HK-2 (cell line): ENCODE data around the gene ZNF565.
"Not testable (repeated sequence)": the region's sequence is repeated elsewhere in the genome, so short reads cannot be mapped to it uniquely, and the experiment has no call there.

Source experiments
- DNase-seq: peaks from one replicate; pipeline ENCODE4 v3.0.0-alpha.2; 2018; ENCODE audit not compliant: unreplicated experiment

The ZNF565 gene

GRCh38 chr19:36212895-36213294 is 1.6 kb downstream of the ZNF565 start:
- no peak for DNase-seq

- DNase-seq = no peak
These were observed 4.0 kb downstream of the ZNF565 start for GRCh38 chr19:36210497-36210896.

GRCh38 chr19:36209372-36209771 is 5.1 kb downstream of the ZNF565 start:
- DNase-seq = no peak

GRCh38 chr19:36207605-36208252 is 6.7 kb downstream of the ZNF565 start:
- no peak for DNase-seq

GRCh38 chr19:36203293-36203692 is 11.2 kb downstream of the ZNF565 start:
- DNase-seq = no peak

- DNase-seq = no peak
These were observed 12.8 kb downstream of the ZNF565 start for GRCh38 chr19:36201684-36202083.

GRCh38 chr19:36198119-36198518 is 16.3 kb downstream of the ZNF565 start:
- DNase-seq = no peak

- DNase-seq = no peak
These were observed 18.2 kb downstream of the ZNF565 start for GRCh38 chr19:36196249-36196648.

- DNase-seq = not testable (repeated sequence)
These were observed 27.7 kb downstream of the ZNF565 start for GRCh38 chr19:36186722-36187121.

GRCh38 chr19:36183245-36183628 is 31.2 kb downstream of the ZNF565 start:
- peak; percentile 62 for DNase-seq

GRCh38 chr19:36182612-36183244 is 31.7 kb downstream of the ZNF565 start:
- DNase-seq = peak; percentile 75

GRCh38 chr19:36179077-36179476 is 35.4 kb downstream of the ZNF565 start:
- DNase-seq = not testable (repeated sequence)

GRCh38 chr19:36173846-36174245 is 40.6 kb downstream of the ZNF565 start:
- DNase-seq = not testable (repeated sequence)

- no peak for DNase-seq
These were observed 41.6 kb downstream of the ZNF565 start for GRCh38 chr19:36172852-36173251.

- DNase-seq = no peak
These were observed 45.2 kb downstream of the ZNF565 start for GRCh38 chr19:36169084-36169760.

GRCh38 chr19:36163813-36164212 is 50.7 kb downstream of the ZNF565 start:
- DNase-seq = no peak

GRCh38 chr19:36160821-36161596 is 53.5 kb downstream of the ZNF565 start:
- no peak for DNase-seq

- no peak for DNase-seq
These were observed 61.3 kb downstream of the ZNF565 start for GRCh38 chr19:36153126-36153525.

- DNase-seq = no peak
These were observed 61.9 kb downstream of the ZNF565 start, which contains the start of gene COX7A1 for GRCh38 chr19:36152352-36153091. Gene COX7A1, minus strand, starts transcription at chr19:36152447. Its CDS starts 40 bp downstream, at chr19:36152407.

GRCh38 chr19:36152019-36152351 is 62.5 kb downstream of the ZNF565 start:
- DNase-seq = no peak

GRCh38 chr19:36151144-36152018 is 63.1 kb downstream of the ZNF565 start:
- no peak for DNase-seq
